Suprapubic skin (tissue), 4 donors: ENCODE measurements around the gene LAMC3.

Experiments
- CTCF ChIP-seq, 2 donors: fragments of 200-600 bp in 1 of 2; fragments of 450-650 bp in 1 of 2; sonication (generic) in 1 of 2; IDR thresholded peaks; one replicate each; pipeline ENCODE4 v1.5.1; 2016 to 2019; ENCODE audit warnings: antibody characterized with exemption in 2 of 2, mild to moderate bottlenecking in 1 of 2, moderate library complexity in 1 of 2
- EP300 ChIP-seq: sonication (generic); formaldehyde crosslinking; IDR thresholded peaks from one replicate; pipeline ENCODE4 v1.6.1; 2017; ENCODE audit warnings: antibody characterized with exemption
- POLR2AphosphoS5 ChIP-seq, 3 donors: sonication (generic); formaldehyde crosslinking; IDR thresholded peaks; one replicate each; pipeline ENCODE4 v1.6.1; 2017; ENCODE audit warnings: antibody characterized with exemption in 3 of 3

GRCh38 chr9:130972957-130973685 lies 35.9 kb upstream of the LAMC3 start:
- TF ChIP-seq POLR2AphosphoS5 (IDR thresholded peaks at IDR 0.05) (no peak), CTCF (IDR thresholded peaks at IDR 0.05) (no peak), EP300 (no peak)
